Coronary artery (tissue), 2 donors: Measurements from ENCODE around the gene TTC13.

Experiments used
- DNase-seq: peaks from one replicate; pipeline ENCODE4 v3.0.0-alpha.2; 2017; ENCODE audit warnings: low spot score
- H3K27ac ChIP-seq, 2 donors: fragments of 200-600 bp; sonication (generic); one replicate each; pipeline ENCODE4 v1.5.1; 2016 to 2019
- H3K4me3 ChIP-seq: fragments of 200-600 bp; sonication (generic); 2 replicates; pipeline ENCODE4 v1.5.1; 2016; ENCODE audit warnings: mild to moderate bottlenecking, moderate library complexity
- CTCF ChIP-seq: fragments of 200-600 bp; sonication (generic); IDR thresholded peaks from one replicate; pipeline ENCODE4 v1.5.1; 2019; ENCODE audit warnings: antibody characterized with exemption

TTC13 gene

GRCh38 chr1:230868736-230869385 is 109.8 kb downstream of the TTC13 start:
- TF ChIP-seq CTCF = no peak
- H3K27ac ChIP-seq = peak overlapping the region; percentile 92 to 96
- H3K4me3 ChIP-seq = peak overlapping the region; percentile 92
- no peak for DNase-seq

- Histone ChIP-seq H3K4me3 (peak within 1 kb of the TSS; percentile 92), H3K27ac (peak within 1 kb of the TSS; percentile 92 to 96)
- TF ChIP-seq CTCF = no peak
- peak; percentile 90 for DNase-seq
These were observed 110.5 kb downstream of the TTC13 start, which contains the start of gene C1orf198 for GRCh38 chr1:230867903-230868735. Gene C1orf198 (minus strand): TSS chr1:230868521. CDS start chr1:230868512, 9 bp downstream.

GRCh38 chr1:230867101-230867902 is 111.4 kb downstream of the TTC13 start:
- no peak for DNase-seq
- TF ChIP-seq CTCF = no peak
- Histone ChIP-seq H3K27ac (peak overlapping the region; percentile 92 to 96), H3K4me3 (peak overlapping the region; percentile 92)

- H3K27ac ChIP-seq = peak overlapping the region; percentile 92 to 96
- DNase-seq = no peak
- H3K4me3 ChIP-seq = peak overlapping the region; percentile 92
- TF ChIP-seq CTCF = no peak
These were observed 112.2 kb downstream of the TTC13 start for GRCh38 chr1:230866171-230867070.

GRCh38 chr1:230865062-230865817 is 113.4 kb downstream of the TTC13 start:
- no peak for TF ChIP-seq CTCF
- peak overlapping the region; percentile 92 for H3K4me3 ChIP-seq
- DNase-seq = no peak
- peak overlapping the region; percentile 92 to 96 for H3K27ac ChIP-seq
